Natural killer cell (primary cell): Measurements from ENCODE around the gene KLHDC3. TPM values are rescaled to one million over a fixed set of nuclear protein-coding genes. Genes with fewer than 3 reads are reported as not detected.

ENCODE experiments used
- ATAC-seq, 3 donors: fragments of 150-1000 bp in 2 of 3; fragments of 200-7000 bp in 1 of 3; cut with Tn5 transposase; 1 replicate in 1 of 3; 2 replicates in 2 of 3; pipeline ENCODE4 v1.10.0; 2021; ENCODE audit warnings: mild to moderate bottlenecking in 2 of 3, moderate library complexity in 2 of 3
- DNase-seq, 2 donors: peaks; one replicate each; pipeline versions ENCODE4 v3.0.0 to v3.0.0-alpha.2; 2013 to 2021; ENCODE audit warnings: mixed read lengths in 1 of 2
- H3K27ac ChIP-seq: one replicate; pipeline ENCODE4 v1.5.1; 2013; ENCODE audit warnings: mild to moderate bottlenecking, low read length
- H3K27me3 ChIP-seq: one replicate; pipeline ENCODE4 v1.6.1; 2013; ENCODE audit warnings: low read length; ENCODE audit not compliant: control insufficient read depth, insufficient read depth
- H3K36me3 ChIP-seq: one replicate; pipeline ENCODE4 v1.6.1; 2013; ENCODE audit warnings: low read length; ENCODE audit not compliant: control insufficient read depth, insufficient read depth
- H3K4me1 ChIP-seq: one replicate; pipeline ENCODE4 v1.6.1; 2013; ENCODE audit warnings: low read length; ENCODE audit not compliant: control insufficient read depth, insufficient read depth
- H3K4me3 ChIP-seq: one replicate; pipeline ENCODE4 v1.5.1; 2013; ENCODE audit warnings: low read length
- H3K9me3 ChIP-seq: one replicate; pipeline ENCODE4 v1.6.1; 2013; ENCODE audit warnings: low read length; ENCODE audit not compliant: control insufficient read depth, insufficient read depth
- H3K27ac Mint-ChIP-seq, 2 donors: one replicate each; pipeline ENCODE4 v1.8.0; 2022; ENCODE audit warnings: mild to moderate bottlenecking in 2 of 2, mixed read lengths in 2 of 2, moderate library complexity in 1 of 2
- H3K27me3 Mint-ChIP-seq, 2 donors: one replicate each; pipeline ENCODE4 v1.8.0; 2022; ENCODE audit warnings: low read depth in 2 of 2, mixed read lengths in 2 of 2
- H3K36me3 Mint-ChIP-seq: one replicate; pipeline ENCODE4 v1.8.0; 2022; ENCODE audit warnings: mixed read lengths
- H3K4me1 Mint-ChIP-seq, 2 donors: one replicate each; pipeline ENCODE4 v1.8.0; 2022; ENCODE audit warnings: mixed read lengths in 2 of 2
- H3K4me3 Mint-ChIP-seq: one replicate; pipeline ENCODE4 v1.8.0; 2022; ENCODE audit warnings: mild to moderate bottlenecking, moderate library complexity, mixed read lengths
- H3K9me3 Mint-ChIP-seq, 2 donors: one replicate each; pipeline ENCODE4 v1.8.0; 2022; ENCODE audit warnings: mixed read lengths in 2 of 2
- WGBS: methylation state at CpG from one replicate; pipeline ENCODE4 v1.1.7; 2013; ENCODE audit warnings: missing lambda C conversion rate; ENCODE audit not compliant: insufficient coverage; 5-methylcytosine and 5-hydroxymethylcytosine counted together
- intact Hi-C: fragments of 100-400 bp; cut with micrococcal nuclease; formaldehyde crosslinking; loops from one replicate; pipeline ENCODE4 v1.14.2; 2022
- total RNA-seq, 4 donors: library from RNA; stranded (reverse); fragments of 120-200 nt in 1 of 4; gene quantifications; one replicate each; pipeline versions ENCODE4 v1.2.3 to v1.2.4, GENCODE V29; 2013 to 2022
- TF ChIP-seq, protein P1 (sequence below): fragments of 200-600 bp; IDR thresholded peaks from one replicate; pipeline ENCODE4 v1.8.0; 2022; ENCODE audit warnings: antibody characterized with exemption

Gene KLHDC3, protein sequence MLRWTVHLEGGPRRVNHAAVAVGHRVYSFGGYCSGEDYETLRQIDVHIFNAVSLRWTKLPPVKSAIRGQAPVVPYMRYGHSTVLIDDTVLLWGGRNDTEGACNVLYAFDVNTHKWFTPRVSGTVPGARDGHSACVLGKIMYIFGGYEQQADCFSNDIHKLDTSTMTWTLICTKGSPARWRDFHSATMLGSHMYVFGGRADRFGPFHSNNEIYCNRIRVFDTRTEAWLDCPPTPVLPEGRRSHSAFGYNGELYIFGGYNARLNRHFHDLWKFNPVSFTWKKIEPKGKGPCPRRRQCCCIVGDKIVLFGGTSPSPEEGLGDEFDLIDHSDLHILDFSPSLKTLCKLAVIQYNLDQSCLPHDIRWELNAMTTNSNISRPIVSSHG
- total RNA-seq: 10 to 100 TPM; 52.7 to 60.9 (median 53.7) TPM
- 57.1 TPM for total RNA-seq (2013)

DNA sequence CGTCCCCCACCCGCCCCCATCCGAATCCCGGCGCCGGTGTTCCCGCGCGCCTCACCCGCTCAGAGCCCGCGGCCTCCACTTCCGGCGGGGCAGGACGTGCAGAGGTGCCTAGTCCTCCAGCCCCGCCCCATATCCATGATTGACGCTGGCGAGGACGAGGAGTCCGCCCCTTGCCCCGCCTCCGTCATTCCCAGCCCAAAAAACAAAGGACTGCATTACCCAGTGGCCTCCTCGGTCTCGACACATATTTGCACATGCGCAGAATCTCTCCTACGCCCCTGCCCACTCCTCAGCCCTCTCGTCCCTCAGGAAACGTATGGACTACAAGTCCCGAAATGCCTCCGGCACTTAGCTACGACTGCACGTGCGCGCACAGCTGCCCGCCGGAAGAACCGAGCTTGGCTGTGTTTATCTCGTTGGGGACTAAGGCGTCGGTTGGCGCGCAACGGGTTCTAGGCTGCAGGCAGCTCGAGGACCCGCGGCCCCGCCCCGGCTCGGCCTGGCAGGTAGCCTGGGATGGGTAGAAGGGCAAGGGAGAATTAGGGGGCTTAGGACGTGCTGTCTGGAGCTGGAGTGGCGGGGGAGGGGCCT lies at the start of gene KLHDC3, which contains the start of gene MEA1:
KLHDC3 (plus strand) TSS at position 407 of the 591 bp plus-strand sequence. CDS start 2,944 bp downstream, outside the sequence.
MEA1 (minus strand) TSS at position 104 of the 591 bp plus-strand sequence. CDS start 133 bp downstream, outside the sequence.
- peaks cover 40% of the 10 kb centered on the region for H3K4me1 ChIP-seq
- Mint-ChIP-seq H3K4me1 (peaks cover 38 to 59% of the 10 kb centered on the region in 2 donors), H3K9me3 (no peaks in the 10 kb centered on the region), H3K27me3 (no peaks in the 10 kb centered on the region), H3K27ac (peak within 1 kb of the TSS; percentile 87 to 93), H3K36me3 (peaks cover 3% of the 10 kb centered on the region), H3K4me3 (peak within 1 kb of the TSS; percentile 97)
- DNase-seq (peak; percentile 86 to 99), ATAC-seq (peak; percentile 90 to 97 (median 90))
- no peaks in the 10 kb centered on the region for H3K9me3 ChIP-seq
- TF ChIP-seq, protein P1, sequence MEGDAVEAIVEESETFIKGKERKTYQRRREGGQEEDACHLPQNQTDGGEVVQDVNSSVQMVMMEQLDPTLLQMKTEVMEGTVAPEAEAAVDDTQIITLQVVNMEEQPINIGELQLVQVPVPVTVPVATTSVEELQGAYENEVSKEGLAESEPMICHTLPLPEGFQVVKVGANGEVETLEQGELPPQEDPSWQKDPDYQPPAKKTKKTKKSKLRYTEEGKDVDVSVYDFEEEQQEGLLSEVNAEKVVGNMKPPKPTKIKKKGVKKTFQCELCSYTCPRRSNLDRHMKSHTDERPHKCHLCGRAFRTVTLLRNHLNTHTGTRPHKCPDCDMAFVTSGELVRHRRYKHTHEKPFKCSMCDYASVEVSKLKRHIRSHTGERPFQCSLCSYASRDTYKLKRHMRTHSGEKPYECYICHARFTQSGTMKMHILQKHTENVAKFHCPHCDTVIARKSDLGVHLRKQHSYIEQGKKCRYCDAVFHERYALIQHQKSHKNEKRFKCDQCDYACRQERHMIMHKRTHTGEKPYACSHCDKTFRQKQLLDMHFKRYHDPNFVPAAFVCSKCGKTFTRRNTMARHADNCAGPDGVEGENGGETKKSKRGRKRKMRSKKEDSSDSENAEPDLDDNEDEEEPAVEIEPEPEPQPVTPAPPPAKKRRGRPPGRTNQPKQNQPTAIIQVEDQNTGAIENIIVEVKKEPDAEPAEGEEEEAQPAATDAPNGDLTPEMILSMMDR: no peak
- H3K27me3 ChIP-seq: no peaks in the 10 kb centered on the region
- intact Hi-C loops: loop anchor here (1.0 kb wide), 3 partner anchors 30 to 85 kb away; partner anchors contain the start of genes CNPY3, KLC4, MRPL2 and PPP2R5D
- peak within 1 kb of the TSS; percentile 78 for H3K4me3 ChIP-seq
- WGBS: under 1% methylated on average over 51 of the region's 51 CpGs
- peak within 1 kb of the TSS; percentile 56 for H3K27ac ChIP-seq
- H3K36me3 ChIP-seq: peaks cover 44% of the 10 kb centered on the region

DNA sequence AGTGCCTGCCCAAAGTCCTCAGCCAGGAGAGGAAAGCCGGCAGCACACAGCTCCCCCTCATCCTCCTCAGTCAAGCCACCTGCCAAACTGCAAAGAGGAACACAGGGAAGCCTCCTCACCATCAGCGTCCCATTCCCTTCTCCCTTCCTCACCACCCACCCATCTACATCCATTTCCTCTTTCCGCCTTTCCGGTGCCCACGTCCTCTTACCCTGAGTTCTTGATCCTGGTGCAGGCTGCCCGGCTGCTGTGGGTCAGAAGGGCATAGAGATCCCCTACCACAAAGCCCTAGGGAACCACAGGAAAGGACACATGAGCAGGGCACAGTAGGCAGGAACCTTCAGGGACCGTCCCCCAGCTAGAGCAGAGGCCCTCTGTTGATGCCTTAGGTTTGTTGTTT lies 47.5 kb upstream of the KLHDC3 start:
- Histone ChIP-seq H3K27ac (no peak overlapping the region), H3K4me1 (no peaks in the 10 kb centered on the region), H3K27me3 (no peaks in the 10 kb centered on the region), H3K36me3 (peaks cover 33% of the 10 kb centered on the region), H3K4me3 (no peak overlapping the region), H3K9me3 (no peaks in the 10 kb centered on the region)
- ATAC-seq (no peak), DNase-seq (no peak)
- Mint-ChIP-seq H3K27ac (no peak overlapping the region), H3K36me3 (no peaks in the 10 kb centered on the region), H3K4me1 (peaks cover 0 to 4% of the 10 kb centered on the region in 2 donors), H3K9me3 (no peaks in the 10 kb centered on the region), H3K27me3 (peaks cover 0 to 9% of the 10 kb centered on the region in 2 donors), H3K4me3 (no peak overlapping the region)
- TF ChIP-seq, protein P1: no peak
- intact Hi-C loops: no loop called here
- 92% methylated on average over 6 of the region's 7 CpGs for WGBS

DNA sequence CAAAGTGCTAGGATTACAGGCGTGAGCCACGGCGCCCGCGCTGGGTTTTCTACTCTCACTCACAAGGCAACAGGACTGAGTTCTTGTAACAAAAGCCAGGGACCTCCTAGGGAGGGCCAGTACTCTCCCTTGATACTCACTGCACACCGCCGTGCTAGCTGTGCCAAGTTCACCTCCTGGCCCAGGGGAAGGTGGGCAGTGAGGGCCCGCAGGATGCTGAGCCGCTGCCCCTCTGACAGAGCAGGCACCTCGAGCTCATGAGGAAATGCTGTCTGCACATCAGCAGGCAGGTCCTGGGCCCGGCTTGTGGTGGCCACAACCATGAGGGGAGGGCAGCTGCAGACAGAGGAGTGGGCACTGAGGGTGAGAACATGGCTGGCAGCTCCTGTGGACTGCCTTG lies 46.8 kb upstream of the KLHDC3 start:
- no peak for DNase-seq
- peaks cover 33% of the 10 kb centered on the region for H3K36me3 ChIP-seq
- no peaks in the 10 kb centered on the region for H3K9me3 Mint-ChIP-seq
- H3K9me3 ChIP-seq: no peaks in the 10 kb centered on the region
- H3K4me3 Mint-ChIP-seq: no peak overlapping the region
- no peaks in the 10 kb centered on the region for H3K27me3 ChIP-seq
- 93% methylated on average over 11 of the region's 11 CpGs for WGBS
- peaks cover 0 to 4% of the 10 kb centered on the region in 2 donors for H3K27me3 Mint-ChIP-seq
- no peak overlapping the region for H3K4me3 ChIP-seq
- no peak for ATAC-seq
- H3K4me1 ChIP-seq: no peaks in the 10 kb centered on the region
- intact Hi-C loops: no loop called here
- TF ChIP-seq, protein P1: no peak
- no peaks in the 10 kb centered on the region for H3K36me3 Mint-ChIP-seq
- H3K4me1 Mint-ChIP-seq: peaks cover 0 to 4% of the 10 kb centered on the region in 2 donors
- no peak overlapping the region for H3K27ac ChIP-seq
- H3K27ac Mint-ChIP-seq: no peak overlapping the region
